GM19324 (cell line): ENCODE data around the gene UBE2S.
"Not testable (repeated sequence)": the region's sequence is repeated elsewhere in the genome, so short reads cannot be mapped to it uniquely, and the experiment has no call there.

Experiments
- ATAC-seq: cut with Tn5 transposase; IDR thresholded peaks from one replicate; pipeline ENCODE4 v1.9.1; 2021; ENCODE audit warnings: mild to moderate bottlenecking, moderate library complexity; ENCODE audit not compliant: unreplicated experiment, low FRiP score

The UBE2S gene

GRCh38 chr19:55440411-55441105 lies 33.0 kb upstream of the UBE2S start:
- ATAC-seq = no peak

DNA sequence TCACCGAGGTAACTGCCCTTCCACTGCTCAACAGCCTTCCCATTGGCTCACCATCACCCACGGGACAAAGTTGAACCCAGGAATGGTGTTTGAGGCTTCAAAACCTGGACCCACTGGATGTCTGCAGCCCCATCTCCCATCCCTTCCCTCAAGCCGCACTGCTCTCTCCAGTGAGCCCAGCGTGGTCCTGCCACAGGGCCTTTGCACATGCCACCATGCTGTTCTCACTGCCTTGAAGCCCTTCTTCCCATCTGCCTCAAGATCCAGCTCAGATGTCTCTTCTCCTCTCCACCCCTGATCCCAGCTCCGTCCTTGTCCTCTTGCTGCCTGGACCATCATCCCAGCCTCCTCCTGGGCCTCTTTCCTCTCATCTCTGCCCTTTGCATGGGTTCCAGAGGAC lies 31.5 kb upstream of the UBE2S start:
- no peak for ATAC-seq

DNA sequence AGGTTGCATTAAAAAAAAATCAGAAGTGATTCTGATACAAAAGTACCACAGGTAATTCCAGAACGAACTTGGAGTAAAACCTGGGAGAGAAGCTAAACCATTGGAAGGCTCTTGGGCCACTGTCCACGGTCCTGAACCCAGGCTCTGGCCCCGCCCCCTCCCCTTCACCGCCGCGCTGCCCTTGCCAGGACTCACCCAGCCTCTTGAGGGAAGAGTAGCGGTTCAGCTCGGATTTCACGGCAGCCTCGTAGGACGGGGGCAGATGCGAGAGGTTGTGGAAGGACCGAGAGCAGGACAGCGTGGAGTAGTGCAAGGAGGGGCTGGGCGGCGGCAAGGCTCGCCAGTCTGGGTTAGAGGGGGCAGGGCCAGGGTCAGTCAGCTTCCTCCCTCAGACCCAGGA lies 29.8 kb upstream of the UBE2S start:
- no peak for ATAC-seq

- ATAC-seq = no peak
These were observed 29.3 kb upstream of the UBE2S start for GRCh38 chr19:55436847-55437246.

- ATAC-seq = no peak
These were observed 27.4 kb upstream of the UBE2S start for GRCh38 chr19:55435020-55435419.

DNA sequence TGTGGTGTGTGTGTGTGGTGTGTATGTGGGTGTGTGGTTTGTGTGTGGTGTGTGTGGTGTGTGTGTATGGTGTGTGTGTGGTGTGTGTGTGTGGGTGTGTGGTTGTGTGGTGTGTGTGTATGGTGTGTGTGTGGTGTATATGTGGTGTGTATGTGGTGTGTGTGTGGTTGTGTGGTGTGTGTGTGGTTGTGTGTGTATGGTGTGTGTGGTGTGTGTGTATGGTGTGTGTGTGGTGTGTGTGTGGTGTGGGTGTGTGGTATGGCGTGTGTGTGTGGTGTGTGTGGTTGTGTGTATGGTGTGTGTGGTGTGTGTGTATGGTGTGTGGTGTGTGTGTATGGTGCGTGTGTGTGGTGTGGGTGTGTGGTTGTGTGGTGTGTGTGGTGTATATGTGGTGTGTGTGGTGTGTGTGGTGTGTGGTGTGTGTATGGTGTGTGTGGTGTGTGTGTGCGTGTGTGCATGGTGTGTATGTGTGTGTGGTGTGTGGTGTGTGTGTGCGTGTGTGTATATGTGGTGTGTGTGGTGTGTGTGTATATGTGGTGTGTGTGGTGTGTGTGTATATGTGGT lies 26.9 kb upstream of the UBE2S start:
- no peak for ATAC-seq

DNA sequence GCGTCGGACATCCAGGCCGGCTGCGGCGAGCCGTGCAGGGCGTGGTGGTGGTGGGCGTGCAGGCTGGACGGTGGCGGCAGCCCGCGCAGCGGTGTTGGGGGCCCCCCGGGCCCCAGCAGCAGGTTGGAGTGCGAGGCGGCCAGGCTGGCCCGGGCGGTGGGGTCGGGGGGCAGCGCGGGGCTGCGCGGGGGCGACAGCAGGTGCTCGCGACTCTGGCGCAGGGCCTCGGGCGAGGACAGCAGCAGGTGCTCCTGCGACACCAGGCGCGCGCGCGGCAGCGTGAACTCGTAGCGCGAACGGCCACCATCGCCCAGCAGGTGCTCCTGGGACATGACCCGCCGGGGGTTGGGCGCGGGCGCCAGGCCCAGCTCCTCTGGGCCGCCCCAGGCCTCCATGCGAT lies 25.7 kb upstream of the UBE2S start:
- no peak for ATAC-seq

GRCh38 chr19:55432241-55432959 lies 24.8 kb upstream of the UBE2S start:
- no peak for ATAC-seq

- no peak for ATAC-seq
These were observed 23.6 kb upstream of the UBE2S start for GRCh38 chr19:55431183-55431582.

DNA sequence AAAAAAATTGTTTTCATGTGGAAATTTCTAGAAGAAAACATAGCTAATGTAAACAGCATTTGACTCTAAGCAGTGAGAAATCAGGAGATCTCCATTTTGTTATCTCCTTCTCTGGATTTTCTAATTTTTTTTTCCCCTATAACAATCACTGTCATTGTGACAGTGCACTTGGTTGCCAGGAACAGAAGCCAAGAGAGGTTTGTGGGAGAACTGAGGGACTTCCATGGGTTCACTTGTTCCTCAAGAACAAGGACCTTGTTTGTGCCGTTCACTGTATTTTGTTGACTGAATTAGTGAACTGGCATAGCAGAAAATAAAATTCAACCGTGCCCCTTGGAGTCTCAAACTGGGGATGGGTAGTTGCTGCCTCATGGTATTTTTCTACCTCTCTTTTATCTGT lies 18.5 kb upstream of the UBE2S start:
- no peak for ATAC-seq

- ATAC-seq = no peak
These were observed 16.9 kb upstream of the UBE2S start for GRCh38 chr19:55424518-55424917.

DNA sequence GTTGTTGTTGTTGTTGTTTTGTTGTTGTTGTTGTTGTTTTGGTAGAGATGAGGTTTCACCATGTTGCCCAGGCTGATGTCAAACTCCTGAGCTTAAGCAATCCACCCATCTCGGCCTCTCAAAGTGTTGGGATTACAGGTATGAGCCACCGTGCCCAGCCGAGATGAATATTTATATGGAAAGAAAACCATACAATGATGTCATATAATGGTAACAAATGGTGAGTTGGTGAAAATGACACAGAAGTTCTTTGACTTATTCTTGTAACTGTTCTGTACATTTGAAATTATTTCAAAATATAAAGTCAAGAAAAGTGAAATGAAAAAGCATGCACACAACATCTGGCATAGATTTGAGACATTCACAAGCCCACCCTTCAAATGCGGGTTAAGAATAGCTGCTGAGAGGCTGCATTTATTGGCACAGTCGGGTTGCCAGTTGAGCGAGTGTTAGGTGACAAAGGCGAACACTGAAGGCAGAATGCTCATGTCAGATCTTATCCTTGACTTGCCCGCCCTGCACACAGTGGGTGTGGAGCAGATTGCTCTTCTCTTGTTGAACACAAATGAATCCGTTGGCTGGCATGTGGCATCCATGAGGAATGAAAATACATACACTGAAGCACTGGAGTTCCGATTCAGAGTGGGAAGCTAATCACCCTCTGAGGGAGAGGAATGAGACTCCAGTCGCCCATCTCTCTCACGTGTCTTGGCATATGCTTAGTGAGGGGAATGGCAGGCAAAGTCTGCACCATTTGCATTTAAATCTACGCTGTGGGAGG lies 15.8 kb upstream of the UBE2S start:
- no peak for ATAC-seq

- ATAC-seq = not testable (repeated sequence)
These were observed 13.7 kb upstream of the UBE2S start for GRCh38 chr19:55421281-55421680.

DNA sequence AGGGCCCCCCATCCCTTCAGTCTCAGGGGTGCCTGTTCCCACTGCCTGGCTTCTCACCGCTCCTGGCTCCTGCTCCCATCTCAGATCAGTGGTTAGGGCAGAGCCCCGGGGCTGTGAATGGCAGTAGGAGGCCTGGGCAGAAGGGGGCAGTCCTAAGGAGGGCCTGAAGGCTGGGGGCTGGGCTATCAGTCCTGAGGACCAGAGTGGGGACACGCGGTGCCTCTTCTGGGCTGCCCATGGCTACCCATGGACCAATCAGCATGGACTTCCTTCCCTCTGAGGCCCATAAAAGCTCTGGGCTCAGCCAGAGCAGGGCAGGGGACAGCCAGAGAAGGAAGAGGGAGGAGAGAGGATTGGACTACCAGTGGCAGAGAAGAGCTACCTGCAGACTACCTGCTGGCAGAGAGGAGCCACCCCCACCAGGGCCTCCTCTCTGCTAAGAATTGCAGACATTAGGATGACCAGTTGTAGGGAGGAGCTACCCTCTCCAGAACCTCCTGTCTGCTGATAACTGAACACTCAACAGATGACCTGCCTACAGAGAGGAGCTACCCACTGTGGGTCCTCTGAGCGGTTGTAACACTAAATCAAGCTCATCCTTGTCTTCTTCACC lies 12.1 kb upstream of the UBE2S start:
- no peak for ATAC-seq

- no peak for ATAC-seq
These were observed 11.5 kb upstream of the UBE2S start for GRCh38 chr19:55419103-55419502.

GRCh38 chr19:55418185-55418584 lies 10.6 kb upstream of the UBE2S start:
- ATAC-seq = no peak

GRCh38 chr19:55410168-55410567 lies 2.6 kb upstream of the UBE2S start:
- no peak for ATAC-seq

GRCh38 chr19:55409179-55409578 lies 1.6 kb upstream of the UBE2S start:
- not testable (repeated sequence) for ATAC-seq

DNA sequence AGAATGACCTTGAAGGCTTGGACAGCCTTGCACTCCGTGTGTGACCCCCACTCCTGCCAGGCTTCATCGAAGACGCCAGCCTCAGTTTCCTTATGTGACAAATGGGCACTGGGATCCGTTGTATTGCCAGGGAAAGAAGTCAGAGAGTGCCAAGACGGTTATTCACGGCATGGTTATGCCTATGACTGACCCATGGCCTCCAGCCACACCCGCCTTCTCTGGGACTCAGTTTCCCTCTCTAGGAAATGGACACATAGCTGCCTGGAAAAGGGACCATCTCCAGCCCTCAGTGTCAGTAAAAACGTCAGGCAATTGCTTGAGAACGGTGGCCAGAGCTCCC lies 915 bp upstream of the UBE2S start:
- ATAC-seq = no peak

GRCh38 chr19:55407800-55408532 lies 378 bp upstream of the UBE2S start:
- peak; percentile 87 for ATAC-seq
